GM21360 (cell line): ENCODE measurements around the gene CALHM5.

Experiments used
- ATAC-seq: cut with Tn5 transposase; IDR thresholded peaks from one replicate; pipeline ENCODE4 v1.9.1; 2021; ENCODE audit warnings: mild to moderate bottlenecking, moderate library complexity; ENCODE audit not compliant: unreplicated experiment

The CALHM5 gene

DNA sequence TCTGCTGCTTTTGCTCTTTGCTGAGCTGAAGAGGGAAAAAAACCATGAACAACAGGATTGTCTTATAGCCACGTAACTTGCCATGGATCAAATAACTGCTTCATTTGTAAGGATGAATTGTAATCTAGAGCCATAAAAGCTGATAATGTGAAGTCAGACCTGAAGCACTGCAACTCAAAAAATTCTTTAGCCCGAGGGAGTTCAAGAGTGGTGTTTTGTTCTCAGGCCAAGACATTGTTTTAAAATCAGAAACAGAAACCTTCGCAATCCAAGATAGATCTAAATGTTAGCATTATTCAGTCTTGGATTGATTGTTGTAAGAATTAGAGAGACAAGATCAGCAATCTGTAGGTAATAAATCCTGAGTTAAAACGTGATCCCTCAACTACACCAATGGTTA is 34.2 kb downstream of the CALHM5 start, which contains the start of gene TRAPPC3L:
TRAPPC3L (minus strand) TSS at position 34 of the 400 bp plus-strand sequence. CDS start 170 bp downstream, outside the sequence.
- ATAC-seq, result no peak

DNA sequence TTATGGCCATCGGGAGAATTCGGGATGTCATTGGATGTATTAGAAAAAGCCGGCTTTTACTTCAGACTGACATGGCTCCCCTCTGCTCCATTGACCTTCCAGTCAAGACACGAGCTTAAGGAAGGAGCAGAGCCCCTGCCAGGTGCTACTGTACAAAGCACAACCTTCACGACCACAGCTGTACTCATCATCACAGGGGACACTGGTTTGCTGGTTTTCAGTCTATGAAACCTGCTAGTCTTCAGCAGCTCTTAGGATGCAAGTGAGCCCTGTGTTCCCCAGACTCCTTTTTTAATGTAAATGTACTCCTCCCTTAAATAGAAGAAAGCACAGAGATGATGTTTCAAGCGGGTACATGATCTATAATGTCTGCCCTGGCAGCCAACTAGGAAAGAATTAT is 35.9 kb downstream of the CALHM5 start:
- no peak for ATAC-seq

DNA sequence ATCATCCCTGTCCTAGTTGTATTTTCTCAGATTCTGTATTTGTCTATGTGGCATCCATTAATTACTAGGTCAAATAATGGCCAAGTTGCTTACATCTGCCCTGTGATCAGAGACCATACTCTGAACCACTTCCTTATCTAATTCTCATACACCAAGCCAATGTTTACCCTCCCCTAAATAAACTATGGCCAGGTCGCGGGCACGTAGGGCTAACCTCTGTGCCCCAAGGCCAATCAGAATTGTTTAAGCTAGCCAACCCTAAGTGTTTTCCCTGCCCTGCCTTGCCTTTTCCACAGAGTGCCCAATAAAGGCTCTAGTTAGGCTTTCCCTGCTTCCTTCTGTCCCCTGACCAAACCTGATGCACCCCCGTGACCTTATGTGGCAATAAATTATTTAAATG is 39.4 kb downstream of the CALHM5 start:
- no peak for ATAC-seq

DNA sequence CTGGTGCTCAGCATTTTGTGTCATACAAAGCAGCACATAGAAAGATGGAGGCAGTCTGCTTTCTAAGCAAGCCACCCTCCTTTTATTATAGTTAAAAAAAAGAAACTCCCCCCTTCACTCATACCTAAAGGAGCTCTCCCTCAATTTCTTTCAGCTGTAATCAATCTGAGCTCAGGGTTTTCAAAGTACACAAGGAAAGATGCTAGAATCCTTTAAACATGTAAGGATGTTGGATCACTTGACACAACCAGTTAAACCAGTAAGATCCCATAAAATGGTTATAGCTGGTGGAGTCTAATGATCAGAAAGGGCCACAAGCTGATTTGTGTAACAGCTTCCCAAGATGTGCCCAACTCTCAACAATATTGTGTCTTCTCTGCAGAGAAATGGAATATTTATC is 42.0 kb downstream of the CALHM5 start, which contains the start of gene CALHM4:
CALHM4 (plus strand) TSS at position 301 of the 400 bp plus-strand sequence; CDS start at position 344, 43 bp downstream.
- no peak for ATAC-seq

DNA sequence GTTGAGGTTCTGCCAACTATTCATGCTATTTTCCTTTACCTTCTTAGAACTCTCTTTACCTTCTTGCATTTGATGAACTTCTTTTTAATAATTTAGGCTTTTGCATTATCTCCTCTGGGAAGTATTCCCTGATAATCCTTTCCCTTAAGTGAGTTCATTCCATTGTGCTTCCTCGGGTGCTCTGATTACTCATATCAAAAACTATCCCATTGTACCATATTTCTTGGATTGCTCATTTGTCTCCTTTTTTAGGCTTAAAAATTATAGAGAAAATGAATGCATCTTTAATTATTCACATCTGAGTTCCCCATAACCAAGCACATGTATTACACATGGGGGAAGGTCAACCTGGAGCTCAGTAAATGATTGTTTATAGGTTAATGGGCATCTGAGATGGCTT is 44.6 kb downstream of the CALHM5 start:
- ATAC-seq, result no peak

DNA sequence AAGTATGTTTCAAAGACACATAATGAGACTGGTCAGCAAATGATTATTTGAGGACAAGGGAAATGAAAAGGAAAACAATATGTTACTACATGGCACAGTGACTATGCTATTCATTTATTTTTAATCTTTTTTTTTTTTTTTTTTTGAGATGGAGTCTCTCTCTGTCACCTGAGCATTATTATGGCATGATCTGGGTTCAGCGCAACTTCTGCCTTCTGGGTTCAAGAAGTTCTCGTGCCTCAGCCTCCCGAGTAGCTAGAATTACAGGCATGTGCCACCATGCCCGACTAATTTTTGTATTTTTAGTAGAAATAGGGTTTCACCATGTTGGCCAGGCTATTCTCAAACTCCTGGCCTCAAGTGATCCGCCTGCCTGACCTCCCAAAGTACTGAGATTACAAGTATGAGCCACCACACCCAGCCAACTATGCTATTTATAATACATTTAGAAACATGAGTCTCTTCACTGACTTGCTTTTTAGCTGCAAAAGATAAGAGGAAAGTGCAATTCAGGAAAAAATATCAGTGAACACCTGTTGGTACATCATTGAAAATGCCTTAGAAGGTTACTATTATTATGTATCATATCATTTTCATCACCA is 45.5 kb downstream of the CALHM5 start:
- no peak for ATAC-seq

DNA sequence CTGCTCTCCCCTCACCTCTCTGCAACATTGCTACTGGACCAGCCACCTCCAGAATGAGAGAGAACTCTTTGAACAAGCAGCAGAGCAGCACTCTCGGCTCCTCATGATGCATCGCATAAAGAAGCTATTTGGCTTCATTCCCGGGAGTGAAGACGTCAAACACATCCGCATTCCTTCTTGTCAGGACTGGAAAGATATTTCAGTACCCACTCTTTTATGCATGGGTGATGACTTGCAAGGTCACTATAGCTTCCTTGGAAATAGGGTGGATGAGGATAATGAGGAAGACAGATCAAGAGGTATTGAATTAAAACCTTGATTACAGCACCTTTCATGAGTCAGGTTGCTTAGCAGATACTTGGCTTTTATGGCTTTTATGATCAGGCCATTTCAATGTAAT is 46.5 kb downstream of the CALHM5 start:
- no peak for ATAC-seq

DNA sequence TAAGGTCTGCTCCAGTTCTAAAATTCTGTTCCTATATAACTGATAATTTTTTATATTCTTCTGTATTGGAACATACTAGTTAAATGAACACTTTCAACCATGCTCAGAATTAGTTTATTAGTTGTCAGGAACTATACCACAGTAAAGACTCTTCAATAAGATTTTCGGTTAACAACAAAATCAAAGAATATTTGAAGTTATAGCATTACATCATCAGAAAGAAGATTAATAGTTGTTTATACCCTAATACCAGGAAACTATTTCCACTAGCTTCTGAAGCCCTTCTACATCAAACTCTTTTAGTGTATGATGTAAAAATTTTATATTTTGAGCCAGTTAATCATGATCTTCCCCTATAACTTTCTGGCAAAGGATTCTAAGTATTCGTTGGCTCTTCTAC is 48.7 kb downstream of the CALHM5 start:
- no peak for ATAC-seq

DNA sequence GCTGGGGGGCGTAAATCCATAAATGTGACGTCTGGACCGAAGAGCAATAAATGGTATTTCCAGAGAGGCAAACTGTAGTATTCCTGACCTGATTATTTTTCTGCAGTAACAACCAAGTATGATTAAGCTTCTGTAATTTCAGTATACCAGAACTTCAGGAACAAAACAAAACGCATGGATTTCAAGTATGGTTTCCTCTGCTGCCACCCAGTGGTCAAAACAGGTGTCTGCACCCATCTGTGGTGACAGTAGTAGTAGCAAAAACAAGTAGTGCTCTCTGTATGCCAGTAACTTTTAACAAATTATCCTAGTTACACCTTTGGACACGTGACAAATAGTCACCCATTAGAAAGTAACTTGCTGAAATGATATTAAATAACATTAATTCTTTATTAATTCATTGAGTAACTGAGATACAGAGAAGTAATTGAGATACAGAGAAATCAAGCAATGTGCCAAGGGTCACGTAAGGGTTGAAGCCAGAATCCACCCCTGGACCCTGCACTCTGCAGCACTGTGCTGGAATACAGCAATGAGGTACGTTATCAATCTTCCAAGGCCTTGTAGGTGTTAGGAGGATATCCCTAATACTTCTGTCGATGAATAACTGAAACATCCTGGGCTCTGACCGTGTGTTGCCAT is 50.1 kb downstream of the CALHM5 start:
- peak; percentile 61 for ATAC-seq

DNA sequence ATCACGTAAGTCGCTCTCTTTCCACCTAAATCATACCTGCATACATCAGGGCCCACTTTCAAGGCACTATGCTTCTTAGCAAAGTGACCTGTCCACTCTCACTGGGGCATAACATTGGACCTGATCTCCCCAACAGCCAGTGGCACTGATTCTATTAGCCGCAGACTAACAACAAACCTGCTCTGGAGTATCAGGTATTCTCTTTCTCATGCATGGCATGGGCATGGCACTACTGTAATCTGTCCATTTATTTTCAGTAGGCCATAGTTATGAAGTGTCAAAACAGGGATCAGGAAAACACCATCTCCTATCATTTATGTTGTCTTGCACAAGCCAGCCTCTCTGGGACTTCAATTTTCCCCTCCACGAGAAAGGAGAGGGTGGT is 50.6 kb downstream of the CALHM5 start:
- ATAC-seq, result no peak

DNA sequence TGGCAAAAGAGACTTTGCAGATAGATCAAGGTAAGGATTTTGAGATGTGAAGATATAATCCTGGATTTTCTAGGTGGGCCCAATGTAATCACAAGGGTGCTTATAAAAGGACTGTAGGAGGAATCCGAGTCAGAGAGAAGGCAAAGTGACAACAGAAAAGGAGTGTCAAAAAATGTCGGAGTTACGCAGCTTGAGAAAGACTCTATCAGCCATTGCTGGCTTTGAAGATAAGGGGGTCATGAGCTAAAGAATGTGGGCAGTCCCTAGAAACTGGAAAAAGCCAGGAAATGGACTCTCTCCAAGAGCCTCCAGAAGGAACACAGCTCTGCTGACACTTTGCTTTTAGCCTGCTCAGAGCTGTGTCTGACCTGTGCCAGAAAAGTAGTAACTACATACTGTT is 51.2 kb downstream of the CALHM5 start:
- no peak for ATAC-seq

DNA sequence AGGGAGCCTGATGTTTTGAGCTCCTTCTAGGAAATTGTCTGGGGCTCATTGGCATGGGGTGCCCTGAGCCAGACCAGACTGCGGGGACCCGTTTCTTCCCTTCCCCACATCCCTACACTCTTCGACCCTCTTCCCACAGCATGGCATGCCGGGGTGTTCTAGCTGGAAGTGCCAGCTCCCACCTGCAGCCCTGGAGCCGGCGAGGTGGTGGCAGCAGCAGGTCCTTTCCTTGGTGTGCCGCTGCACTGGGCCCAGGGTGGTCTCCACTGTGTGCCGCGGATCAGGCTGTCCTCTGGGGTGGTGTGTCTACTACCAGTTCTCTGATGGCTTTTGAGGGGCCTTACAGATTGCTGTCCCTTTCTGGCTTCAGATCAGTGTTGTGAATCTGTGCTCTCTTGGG is 52.4 kb downstream of the CALHM5 start:
- ATAC-seq, result no peak

DNA sequence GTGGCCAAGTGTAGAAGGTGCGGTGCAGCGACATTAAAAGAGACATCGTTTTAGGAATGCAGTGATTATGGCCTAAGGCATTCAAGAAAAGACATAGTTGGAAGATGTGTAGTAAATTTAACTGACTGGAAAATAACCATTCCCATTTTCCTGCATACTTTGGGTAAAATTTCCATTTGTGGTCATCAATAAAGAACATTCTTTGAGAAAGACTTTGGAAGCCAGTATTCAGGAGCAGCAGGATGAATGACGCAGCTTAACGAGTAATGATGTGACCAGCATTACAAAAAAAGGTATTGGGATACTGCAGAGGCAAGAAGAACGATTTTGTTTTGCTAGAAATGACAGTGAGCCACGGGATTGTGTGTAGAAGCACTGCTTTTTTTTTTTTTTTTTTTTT is 52.9 kb downstream of the CALHM5 start:
- ATAC-seq, result no peak

DNA sequence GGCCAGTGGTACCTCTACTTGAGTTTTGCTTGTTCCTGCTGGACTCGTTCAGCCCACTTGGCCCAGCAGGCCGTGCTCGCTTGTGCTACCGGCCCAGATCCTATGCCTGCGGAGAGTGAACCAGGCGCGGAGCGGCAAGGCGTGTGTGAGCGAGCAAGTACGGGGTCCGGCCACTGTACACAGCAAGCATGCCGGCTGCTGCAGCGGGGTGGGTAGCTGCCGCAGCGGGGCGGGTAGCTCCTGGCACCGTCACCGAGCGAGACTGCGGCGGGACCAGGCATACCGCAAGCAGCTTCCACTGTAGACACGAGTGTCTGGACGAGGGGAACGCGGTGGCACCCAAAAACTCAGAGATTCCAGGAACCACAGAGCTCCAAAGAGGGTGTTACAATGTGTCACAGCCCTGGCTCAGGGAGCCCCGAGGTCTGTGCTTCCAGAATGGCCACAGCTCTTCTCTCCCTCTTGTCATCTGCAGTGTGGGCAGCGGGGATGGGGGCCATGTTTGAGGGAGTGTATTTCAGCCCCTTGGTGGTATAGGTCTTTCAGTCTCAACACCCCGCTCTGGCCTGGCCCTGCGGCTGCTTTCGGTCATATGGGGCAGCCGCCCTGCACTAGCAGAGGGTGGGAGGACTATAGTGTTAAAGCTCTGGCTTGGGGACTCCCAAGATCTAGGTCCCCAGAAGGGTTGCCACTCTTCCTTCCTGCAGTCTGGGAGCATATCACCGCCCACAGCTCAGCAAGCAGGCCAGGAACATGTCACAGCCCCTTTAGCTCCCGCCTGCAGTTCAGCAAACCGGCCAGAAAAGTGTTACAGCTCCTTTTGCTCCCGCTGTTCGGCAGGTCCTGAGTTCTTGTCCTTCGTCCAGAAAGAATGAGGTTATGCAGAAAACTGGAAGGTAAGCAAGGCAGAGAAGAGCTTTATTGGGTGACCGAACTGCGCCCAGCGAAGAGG is 53.8 kb downstream of the CALHM5 start:
- ATAC-seq, result no peak

DNA sequence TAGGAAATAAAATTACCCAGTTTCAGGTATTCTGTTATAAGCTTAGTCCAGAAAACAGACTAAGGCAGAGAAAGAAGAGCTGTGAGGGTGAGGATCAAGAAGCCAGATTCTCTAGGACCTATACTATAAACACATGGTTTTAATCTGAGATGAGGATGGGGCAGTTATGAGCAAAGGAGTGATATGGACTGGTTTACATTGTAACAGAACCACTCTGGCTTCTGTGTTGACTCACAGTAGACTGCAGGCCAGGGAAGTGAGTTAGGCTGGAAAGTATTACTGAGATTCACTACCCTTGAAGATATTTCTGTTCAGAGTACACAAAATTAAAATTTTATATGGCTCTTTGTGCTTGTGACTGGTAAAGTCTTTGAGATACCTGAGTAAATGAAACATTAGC is 56.7 kb downstream of the CALHM5 start:
- no peak for ATAC-seq

DNA sequence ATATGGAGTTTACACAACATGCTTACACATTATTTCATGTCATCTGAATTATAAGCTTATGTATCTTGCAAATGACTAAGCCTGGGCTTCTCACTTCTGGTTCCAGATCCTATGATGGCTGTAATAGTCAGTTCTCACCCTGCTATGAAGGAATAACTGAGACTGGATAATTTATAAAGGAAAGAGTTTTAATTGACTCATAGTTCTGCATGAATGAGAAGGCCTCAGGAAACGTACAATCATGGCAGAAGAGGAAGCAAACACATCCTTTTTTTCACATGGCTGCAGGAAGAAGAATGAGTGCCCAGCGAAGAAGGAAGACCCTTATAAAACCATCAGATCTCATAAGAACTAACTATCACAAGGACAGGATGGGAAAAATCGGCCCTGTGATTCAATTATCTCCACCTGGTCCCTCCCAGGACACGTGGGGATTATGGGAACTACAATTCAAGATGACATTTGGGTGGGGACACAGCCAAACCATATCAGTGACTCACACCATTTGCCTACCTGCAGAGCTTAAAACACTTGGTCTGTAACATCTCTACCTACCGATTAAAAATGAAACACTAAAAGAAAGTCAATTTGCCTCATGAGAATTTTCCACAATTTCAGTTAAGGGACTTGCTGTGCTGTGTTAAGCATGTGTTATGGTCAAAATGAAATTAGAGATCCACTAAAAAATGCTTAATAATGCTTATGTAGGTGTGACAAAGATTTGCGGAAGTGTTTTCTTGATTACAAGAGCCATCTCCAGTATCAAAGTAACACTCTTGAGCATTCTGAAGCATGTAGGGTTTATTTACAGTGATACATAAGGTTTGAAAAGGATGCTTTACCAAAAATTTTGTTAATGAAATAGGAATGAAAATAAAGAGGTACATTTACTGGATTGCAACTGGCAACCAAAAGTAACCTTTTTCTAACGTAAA is 57.6 kb downstream of the CALHM5 start:
- ATAC-seq, result no peak

DNA sequence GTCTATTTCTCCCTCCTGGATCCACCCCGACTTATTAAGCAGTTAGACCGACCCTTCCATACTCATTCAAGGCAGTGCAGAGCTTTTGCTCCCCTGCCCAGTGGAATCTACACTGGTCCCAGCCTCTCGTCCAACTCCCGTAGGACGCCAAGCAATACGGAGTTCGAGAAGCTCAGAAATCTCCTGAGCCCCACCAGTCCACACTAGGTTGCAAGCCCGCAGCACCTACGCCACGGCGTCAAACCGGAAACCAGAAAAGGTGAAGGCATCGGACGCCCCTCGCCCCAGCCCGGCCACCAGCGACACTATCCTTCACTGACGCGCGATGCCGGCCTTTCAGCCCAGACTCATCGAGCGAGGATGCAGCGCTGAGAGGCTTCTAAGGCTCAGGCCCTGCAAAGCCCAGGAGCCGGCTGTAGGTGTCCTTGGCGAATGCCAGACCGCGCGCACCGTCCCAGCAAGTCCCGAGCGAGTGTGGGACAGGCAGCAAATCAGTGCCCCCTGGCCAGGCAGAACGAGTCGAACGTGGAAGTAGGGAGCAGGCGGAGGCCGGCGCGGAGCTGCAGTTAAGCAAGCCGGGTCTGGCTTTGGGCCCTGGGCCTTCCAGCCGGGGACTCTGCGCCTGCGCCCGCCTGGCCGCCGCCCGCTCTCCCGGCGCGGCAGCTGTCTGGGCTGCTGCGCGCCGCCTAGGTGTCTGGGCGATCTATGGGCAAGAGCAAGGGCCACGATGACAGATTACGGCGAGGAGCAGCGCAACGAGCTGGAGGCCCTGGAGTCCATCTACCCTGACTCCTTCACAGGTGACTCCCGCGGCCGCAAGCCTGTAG is 59.6 kb downstream of the CALHM5 start, which contains the start of gene RWDD1:
RWDD1 (plus strand) TSS at position 649 of the 827 bp plus-strand sequence; CDS start at position 728, 79 bp downstream.
- ATAC-seq, result peak; percentile 97

DNA sequence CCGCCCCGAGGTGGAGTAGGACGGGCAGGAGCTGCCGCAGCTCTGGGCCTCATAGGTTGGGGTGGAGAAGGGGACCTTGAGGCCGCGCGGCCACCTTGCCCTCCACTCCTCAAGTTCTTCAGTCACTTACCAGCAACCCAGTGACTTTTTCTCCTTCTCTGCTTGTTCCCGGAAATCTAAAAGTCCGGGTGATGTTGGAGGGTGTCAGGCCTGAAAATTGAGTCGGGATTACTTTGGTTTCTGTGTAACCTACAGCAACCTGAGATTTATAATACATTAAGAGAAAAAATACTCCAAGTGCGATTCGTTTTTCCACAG is 60.2 kb downstream of the CALHM5 start:
- ATAC-seq, result no peak

DNA sequence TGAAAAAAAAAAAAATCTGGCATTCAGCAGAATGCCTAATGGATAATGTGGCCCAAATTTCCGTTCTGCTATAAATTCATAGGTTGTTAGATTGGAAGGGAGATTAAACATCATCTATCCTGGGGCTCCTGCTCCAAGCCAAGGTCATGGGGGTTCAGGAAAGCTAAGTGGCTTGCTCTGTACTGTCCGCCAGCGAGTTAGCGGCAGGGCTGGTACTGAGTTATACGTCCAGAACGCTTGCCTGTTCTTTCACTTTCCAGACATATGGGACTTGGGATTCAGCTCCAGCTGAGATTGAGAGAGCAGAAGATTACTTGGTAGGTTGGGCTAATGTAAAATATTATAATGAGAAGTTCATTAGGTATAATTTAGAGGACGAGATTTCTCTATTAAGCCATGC is 60.7 kb downstream of the CALHM5 start:
- no peak for ATAC-seq
